KMS-11 (cell line): ENCODE results near the gene AKAP1.

Experiments used
- H2AFZ ChIP-seq: fragments of 200-600 bp; sonication (generic); 2 replicates; pipeline ENCODE4 v1.6.1; 2016; ENCODE audit warnings: antibody characterized with exemption, mixed run types, low read depth
- H3K27ac ChIP-seq: fragments of 200-600 bp; sonication (generic); 2 replicates; pipeline ENCODE4 v1.6.1; 2016; ENCODE audit warnings: mild to moderate bottlenecking, mixed run types
- H3K27me3 ChIP-seq: fragments of 200-600 bp; sonication (generic); 2 replicates; pipeline ENCODE4 v1.6.1; 2017; ENCODE audit warnings: mild to moderate bottlenecking, low read depth, mixed run types, moderate library complexity; ENCODE audit not compliant: insufficient read depth
- H3K36me3 ChIP-seq: fragments of 200-600 bp; sonication (generic); 2 replicates; pipeline ENCODE4 v1.6.1; 2017; ENCODE audit warnings: mild to moderate bottlenecking, mixed run types; ENCODE audit not compliant: insufficient read depth
- H3K4me1 ChIP-seq: fragments of 200-600 bp; sonication (generic); 2 replicates; pipeline ENCODE4 v1.6.1; 2016; ENCODE audit warnings: mild to moderate bottlenecking, low read depth, mixed run types; ENCODE audit not compliant: poor library complexity, severe bottlenecking
- H3K4me2 ChIP-seq: fragments of 200-600 bp; sonication (generic); 2 replicates; pipeline ENCODE4 v1.7.0; 2016; ENCODE audit warnings: mild to moderate bottlenecking, mixed run types
- H3K4me3 ChIP-seq: fragments of 200-600 bp; sonication (generic); IDR thresholded peaks from 2 replicates; pipeline ENCODE4 v1.6.1; 2017; ENCODE audit warnings: low read depth, low read length, mixed read lengths; ENCODE audit not compliant: insufficient read depth
- H3K79me2 ChIP-seq: fragments of 200-600 bp; sonication (generic); 2 replicates; pipeline ENCODE4 v1.6.1; 2016; ENCODE audit warnings: low read depth, mixed run types; ENCODE audit not compliant: insufficient read depth
- H3K9ac ChIP-seq: fragments of 200-600 bp; sonication (generic); 2 replicates; pipeline ENCODE4 v1.6.1; 2016; ENCODE audit warnings: mild to moderate bottlenecking, mixed run types
- H4K20me1 ChIP-seq: fragments of 200-600 bp; sonication (generic); 2 replicates; pipeline ENCODE4 v1.6.1; 2016; ENCODE audit warnings: mild to moderate bottlenecking, mixed run types; ENCODE audit not compliant: insufficient read depth
- CTCF ChIP-seq: fragments of 200-600 bp; sonication (generic); conservative IDR thresholded peaks from 2 replicates; pipeline ENCODE4 v1.6.1; 2017; ENCODE audit warnings: low read depth, mild to moderate bottlenecking, antibody characterized with exemption, low read length, moderate library complexity, mixed read lengths

Gene AKAP1

GRCh38 chr17:57158325-57158724 is 73.3 kb downstream of the AKAP1 start:
- H3K4me3 ChIP-seq: no peak overlapping the region
- TF ChIP-seq CTCF: no peak

GRCh38 chr17:57158795-57159194 is 73.7 kb downstream of the AKAP1 start:
- Histone ChIP-seq H4K20me1 (no peaks in the 10 kb centered on the region), H3K36me3 (no peaks in the 10 kb centered on the region), H3K4me2 (no peak overlapping the region), H2AFZ (no peak overlapping the region), H3K4me3 (no peak overlapping the region), H3K79me2 (no peaks in the 10 kb centered on the region), H3K9ac (no peak overlapping the region), H3K27me3 (no peaks in the 10 kb centered on the region), H3K4me1 (no peaks in the 10 kb centered on the region), H3K27ac (no peak overlapping the region)
- no peak for TF ChIP-seq CTCF

More at GRCh38 chr17:57158325-57158724, 73.3 kb downstream of the AKAP1 start:
- Histone ChIP-seq H3K79me2 (no peaks in the 10 kb centered on the region), H3K36me3 (no peaks in the 10 kb centered on the region), H3K4me2 (no peak overlapping the region), H3K27ac (no peak overlapping the region), H4K20me1 (no peaks in the 10 kb centered on the region), H3K27me3 (no peaks in the 10 kb centered on the region), H3K4me1 (no peaks in the 10 kb centered on the region), H3K9ac (no peak overlapping the region), H2AFZ (no peak overlapping the region)

- H3K4me3 ChIP-seq: no peak overlapping the region
- H3K4me1 ChIP-seq: no peaks in the 10 kb centered on the region
- H2AFZ ChIP-seq: no peak overlapping the region
- no peaks in the 10 kb centered on the region for H3K27me3 ChIP-seq
- H4K20me1 ChIP-seq: no peaks in the 10 kb centered on the region
- no peak overlapping the region for H3K4me2 ChIP-seq
- no peak overlapping the region for H3K9ac ChIP-seq
- no peak overlapping the region for H3K27ac ChIP-seq
- H3K79me2 ChIP-seq: no peaks in the 10 kb centered on the region
- H3K36me3 ChIP-seq: no peaks in the 10 kb centered on the region
- TF ChIP-seq CTCF: no peak
Measured at GRCh38 chr17:57160624-57161023, 75.6 kb downstream of the AKAP1 start.

GRCh38 chr17:57164814-57165213 is 79.8 kb downstream of the AKAP1 start:
- Histone ChIP-seq H3K4me3 (no peak overlapping the region), H2AFZ (no peak overlapping the region), H3K4me1 (peaks cover 4% of the 10 kb centered on the region), H3K79me2 (no peaks in the 10 kb centered on the region), H3K27ac (no peak overlapping the region), H3K9ac (no peak overlapping the region), H3K27me3 (no peaks in the 10 kb centered on the region), H3K4me2 (no peak overlapping the region), H4K20me1 (no peaks in the 10 kb centered on the region), H3K36me3 (no peaks in the 10 kb centered on the region)
- no peak for TF ChIP-seq CTCF
